ENCODE data around the gene UBE4B. TPM values are rescaled to one million over a fixed set of nuclear protein-coding genes. Genes with fewer than 3 reads are reported as not detected.

UBE4B gene
- total and polyA plus RNA-seq, 2 of the 13 experiments (the other 11 are each of a cell fraction or from before 2014, with no cell fraction given) = 15.2 to 24.8 TPM

DNA sequence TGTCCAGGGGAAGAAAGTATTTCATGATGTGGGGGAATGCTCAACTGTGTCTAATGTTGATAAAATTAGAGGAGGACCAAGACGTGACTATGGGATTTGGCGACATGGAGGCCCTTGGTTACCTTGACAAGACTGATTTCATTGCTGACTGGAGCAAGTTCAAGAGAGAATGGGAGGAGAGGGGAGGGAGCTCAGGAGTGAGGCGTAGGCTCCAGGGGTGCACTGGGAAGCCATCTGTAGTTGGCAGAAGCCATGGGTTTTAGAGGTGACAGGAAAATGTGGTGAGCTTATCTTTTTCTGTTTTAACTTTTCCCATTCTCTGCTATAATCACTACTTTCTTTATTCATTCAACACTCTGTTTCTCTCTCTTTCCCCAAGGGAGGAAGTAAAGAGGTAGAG, 15.8 kb downstream of the UBE4B start (continued):
- no peak for TF ChIP-seq ZNF562 (CRISPR knock-in tag; IDR thresholded peaks at IDR 0.05; ENCODE audit: borderline replicate concordance)
- no peak for TF ChIP-seq ZNF780A (CRISPR knock-in tag; IDR thresholded peaks at IDR 0.05)

DNA sequence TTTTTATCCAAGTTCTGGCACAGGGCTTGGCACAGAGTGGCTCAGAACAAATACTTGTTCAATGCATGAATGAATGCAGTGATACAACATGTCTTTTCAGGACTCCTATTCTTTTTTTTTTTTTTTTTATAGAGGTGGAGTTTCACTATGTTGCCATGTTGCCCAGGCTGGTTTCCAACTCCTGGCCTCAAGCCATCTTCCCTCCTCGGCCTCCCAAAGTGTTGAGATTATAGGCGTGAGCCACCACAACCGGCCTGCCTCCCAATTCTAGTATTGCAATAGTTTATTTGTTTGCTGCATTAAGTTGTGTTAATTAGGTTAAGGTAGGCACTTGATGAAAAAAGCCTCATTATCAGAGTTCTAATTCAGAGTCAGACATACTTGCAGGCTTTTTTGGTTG, 17.9 kb downstream of the UBE4B start:
- ChIA-PET CTCF (ENCODE audit: low intra/inter-chr PET ratio, low total read pairs) (no interaction called here), POLR2A (no interaction called here)
- Histone ChIP-seq H3K4me1 (ENCODE audit: insufficient read depth, low read length) (peaks cover 26% of the 10 kb centered on the region), H2AFZ (ENCODE audit: low read length) (no peak overlapping the region), H3K27ac (ENCODE audit: extremely low read length, insufficient read depth, low read length) (no peak overlapping the region), H3K79me2 (ENCODE audit: insufficient read depth, low read length) (peaks cover 62% of the 10 kb centered on the region), H3K4me2 (ENCODE audit: low read depth, low read length) (no peak overlapping the region), H3K9me3 (ENCODE audit: low read length) (no peaks in the 10 kb centered on the region), H4K20me1 (ENCODE audit: insufficient read depth, low read length) (no peaks in the 10 kb centered on the region; the same call in 1 of the 2 replicates), H3K27me3 (ENCODE audit: control insufficient read depth in 1 of 2, insufficient read depth in 2 of 2, low read length in 2 of 2) (no peaks in the 10 kb centered on the region), H3K9ac (ENCODE audit: insufficient read depth, low read depth, low read length) (no peak overlapping the region), H3K36me3 (replicated peaks in 1 of 2; ENCODE audit: control insufficient read depth in 1 of 2, insufficient read depth in 2 of 2, low read length in 2 of 2) (peaks cover 4 to 16% of the 10 kb centered on the region in 2 experiments; a peak in 1 of 5 replicates), H3K4me3 (replicated peaks in 1 of 3; ENCODE audit: insufficient read depth in 1 of 3, low read depth in 2 of 3, low read length in 3 of 3) (no peak overlapping the region)
- DNase-seq (ENCODE audit: low spot score) (no peak), FAIRE-seq (no peak), ATAC-seq (no peak)
- in situ Hi-C loops (cut with HindIII; ENCODE audit: extremely low pct_ligation_motif_present, low pct_unique_long_range_greater_than_20kb) = no loop called here
- intact Hi-C loops (cut with micrococcal nuclease; ENCODE audit: unreplicated experiment) = no loop called here
- BruUV-seq (replicated peaks) = no TSS peak
- WGBS (ENCODE audit: low lambda C conversion rate) = 98% methylated on average over 3 of the region's 3 CpGs
- no peak for TF ChIP-seq BCL6 (CRISPR knock-in tag; IDR thresholded peaks at IDR 0.05)
- no peak for TF ChIP-seq ZNF230 (CRISPR knock-in tag; IDR thresholded peaks at IDR 0.05)
- no peak for TF ChIP-seq TARDBP (CRISPR knock-in tag; IDR thresholded peaks at IDR 0.05)
- TF ChIP-seq, protein P1, sequence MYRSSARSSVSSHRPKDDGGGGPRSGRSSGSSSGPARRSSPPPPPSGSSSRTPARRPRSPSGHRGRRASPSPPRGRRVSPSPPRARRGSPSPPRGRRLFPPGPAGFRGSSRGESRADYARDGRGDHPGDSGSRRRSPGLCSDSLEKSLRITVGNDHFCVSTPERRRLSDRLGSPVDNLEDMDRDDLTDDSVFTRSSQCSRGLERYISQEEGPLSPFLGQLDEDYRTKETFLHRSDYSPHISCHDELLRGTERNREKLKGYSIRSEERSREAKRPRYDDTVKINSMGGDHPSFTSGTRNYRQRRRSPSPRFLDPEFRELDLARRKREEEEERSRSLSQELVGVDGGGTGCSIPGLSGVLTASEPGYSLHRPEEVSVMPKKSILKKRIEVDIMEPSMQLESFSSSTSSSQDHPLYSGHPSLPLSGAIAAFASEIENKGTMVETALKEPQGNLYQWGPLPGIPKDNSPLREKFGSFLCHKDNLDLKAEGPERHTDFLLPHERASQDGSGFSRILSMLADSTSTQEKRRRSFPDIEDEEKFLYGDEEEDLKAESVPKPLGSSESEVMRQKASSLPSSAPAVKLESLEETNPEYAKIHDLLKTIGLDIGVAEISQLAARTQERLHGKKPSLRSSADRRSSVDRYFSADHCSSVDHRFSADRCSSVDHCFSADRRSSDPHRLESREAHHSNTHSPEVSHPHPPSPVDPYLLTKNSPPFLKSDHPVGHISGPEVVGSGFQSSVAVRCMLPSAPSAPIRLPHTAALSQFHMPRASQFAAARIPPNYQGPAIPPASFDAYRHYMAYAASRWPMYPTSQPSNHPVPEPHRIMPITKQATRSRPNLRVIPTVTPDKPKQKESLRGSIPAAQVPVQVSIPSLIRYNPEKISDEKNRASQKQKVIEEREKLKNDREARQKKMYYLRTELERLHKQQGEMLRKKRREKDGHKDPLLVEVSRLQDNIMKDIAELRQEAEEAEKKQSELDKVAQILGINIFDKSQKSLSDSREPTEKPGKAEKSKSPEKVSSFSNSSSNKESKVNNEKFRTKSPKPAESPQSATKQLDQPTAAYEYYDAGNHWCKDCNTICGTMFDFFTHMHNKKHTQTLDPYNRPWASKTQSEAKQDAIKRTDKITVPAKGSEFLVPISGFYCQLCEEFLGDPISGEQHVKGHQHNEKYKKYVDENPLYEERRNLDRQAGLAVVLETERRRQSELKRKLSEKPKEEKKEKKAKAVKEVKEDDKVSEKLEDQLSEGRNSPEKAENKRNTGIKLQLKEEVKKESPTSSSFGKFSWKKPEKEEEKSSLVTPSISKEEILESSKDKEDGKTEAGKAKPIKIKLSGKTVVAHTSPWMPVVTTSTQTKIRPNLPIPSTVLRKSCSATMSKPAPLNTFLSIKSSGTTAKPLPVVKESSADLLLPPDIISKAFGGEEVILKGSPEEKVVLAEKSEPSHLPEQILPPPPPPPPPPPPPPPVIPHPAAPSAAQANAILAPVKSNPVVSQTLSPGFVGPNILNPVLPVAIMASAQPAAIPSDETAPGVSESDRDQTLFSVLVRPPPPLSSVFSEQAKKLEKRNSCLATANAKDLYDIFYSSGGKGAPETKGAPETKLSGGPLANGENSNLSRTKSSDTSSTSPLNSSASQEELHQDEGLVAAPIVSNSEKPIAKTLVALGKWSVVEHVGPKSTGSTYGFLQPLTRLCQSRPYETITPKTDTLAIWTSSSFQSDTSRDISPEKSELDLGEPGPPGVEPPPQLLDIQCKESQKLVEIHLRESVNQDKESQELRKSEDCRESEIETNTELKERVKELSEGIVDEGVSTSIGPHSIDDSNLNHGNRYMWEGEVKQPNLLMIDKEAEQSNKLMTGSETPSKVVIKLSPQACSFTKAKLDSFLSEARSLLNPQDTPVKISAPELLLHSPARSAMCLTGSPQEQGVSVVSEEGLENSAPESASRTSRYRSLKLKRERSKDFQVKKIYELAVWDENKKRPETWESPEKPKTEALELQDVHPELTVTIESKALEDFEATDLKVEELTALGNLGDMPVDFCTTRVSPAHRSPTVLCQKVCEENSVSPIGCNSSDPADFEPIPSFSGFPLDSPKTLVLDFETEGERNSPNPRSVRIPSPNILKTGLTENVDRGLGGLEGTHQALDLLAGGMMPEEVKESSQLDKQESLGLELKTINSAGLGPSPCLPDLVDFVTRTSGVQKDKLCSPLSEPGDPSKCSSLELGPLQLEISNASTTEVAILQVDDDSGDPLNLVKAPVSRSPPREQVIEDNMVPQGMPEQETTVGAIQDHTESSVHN (CRISPR knock-in tag; IDR thresholded peaks at IDR 0.05) = no peak
- no peak for TF ChIP-seq ZNF569 (CRISPR knock-in tag; IDR thresholded peaks at IDR 0.05; ENCODE audit: borderline replicate concordance)
- TF ChIP-seq ZNF10 (CRISPR knock-in tag; IDR thresholded peaks at IDR 0.05; ENCODE audit: borderline replicate concordance, low read depth) = no peak
- TF ChIP-seq FOXA1 (IDR thresholded peaks at IDR 0.05) = no peak
- TF ChIP-seq FOXA1 (CRISPR knock-in tag; IDR thresholded peaks at IDR 0.05) = no peak
- TF ChIP-seq ZNF629 (CRISPR knock-in tag; conservative IDR thresholded peaks at IDR 0.05) = no peak
- TF ChIP-seq, protein P2, sequence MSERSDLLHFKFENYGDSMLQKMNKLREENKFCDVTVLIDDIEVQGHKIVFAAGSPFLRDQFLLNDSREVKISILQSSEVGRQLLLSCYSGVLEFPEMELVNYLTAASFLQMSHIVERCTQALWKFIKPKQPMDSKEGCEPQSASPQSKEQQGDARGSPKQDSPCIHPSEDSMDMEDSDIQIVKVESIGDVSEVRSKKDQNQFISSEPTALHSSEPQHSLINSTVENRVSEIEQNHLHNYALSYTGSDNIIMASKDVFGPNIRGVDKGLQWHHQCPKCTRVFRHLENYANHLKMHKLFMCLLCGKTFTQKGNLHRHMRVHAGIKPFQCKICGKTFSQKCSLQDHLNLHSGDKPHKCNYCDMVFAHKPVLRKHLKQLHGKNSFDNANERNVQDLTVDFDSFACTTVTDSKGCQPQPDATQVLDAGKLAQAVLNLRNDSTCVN (CRISPR knock-in tag; IDR thresholded peaks at IDR 0.05; ENCODE audit: borderline replicate concordance) = no peak
- TF ChIP-seq TRIM24 (CRISPR knock-in tag; IDR thresholded peaks at IDR 0.05) = no peak
- no peak for TF ChIP-seq ELF1 (CRISPR knock-in tag; IDR thresholded peaks at IDR 0.05)
- no peak for TF ChIP-seq ZNF441 (CRISPR knock-in tag; IDR thresholded peaks at IDR 0.05; ENCODE audit: borderline replicate concordance)
- TF ChIP-seq, protein P3, sequence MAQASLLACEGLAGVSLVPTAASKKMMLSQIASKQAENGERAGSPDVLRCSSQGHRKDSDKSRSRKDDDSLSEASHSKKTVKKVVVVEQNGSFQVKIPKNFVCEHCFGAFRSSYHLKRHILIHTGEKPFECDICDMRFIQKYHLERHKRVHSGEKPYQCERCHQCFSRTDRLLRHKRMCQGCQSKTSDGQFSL (CRISPR knock-in tag; IDR thresholded peaks at IDR 0.05) = no peak

Measured in HepG2 (cell line).